SK-MEL-5 (cell line): ENCODE measurements around the gene TYW1B. TPM values are rescaled to one million over a fixed set of nuclear protein-coding genes. Genes with fewer than 3 reads are reported as not detected.
"Not testable (repeated sequence)": the region's sequence is repeated elsewhere in the genome, so short reads cannot be mapped to it uniquely, and the experiment has no call there.

Experiments used
- DNase-seq: peaks from one replicate; pipeline ENCODE4 v3.0.0-alpha.2; 2016; ENCODE audit warnings: low read depth, low spot score
- in situ Hi-C: cut with HindIII; loops from 2 replicates; pipeline ENCODE4 v1.10.0; 2016; ENCODE audit warnings: low sequenced_read_pairs, high pct_unique_total_duplicates, low pct_unique_long_range_greater_than_20kb
- total RNA-seq: library from RNA; depleted of rRNA; stranded (reverse); fragments of >200 nt; shearing (Covaris generic); gene quantifications from 2 replicates; pipeline ENCODE4 v1.2.3, GENCODE V29; 2014

The TYW1B gene
- total RNA-seq, 1 experiment from 2014 or later: 1.6 TPM

DNA sequence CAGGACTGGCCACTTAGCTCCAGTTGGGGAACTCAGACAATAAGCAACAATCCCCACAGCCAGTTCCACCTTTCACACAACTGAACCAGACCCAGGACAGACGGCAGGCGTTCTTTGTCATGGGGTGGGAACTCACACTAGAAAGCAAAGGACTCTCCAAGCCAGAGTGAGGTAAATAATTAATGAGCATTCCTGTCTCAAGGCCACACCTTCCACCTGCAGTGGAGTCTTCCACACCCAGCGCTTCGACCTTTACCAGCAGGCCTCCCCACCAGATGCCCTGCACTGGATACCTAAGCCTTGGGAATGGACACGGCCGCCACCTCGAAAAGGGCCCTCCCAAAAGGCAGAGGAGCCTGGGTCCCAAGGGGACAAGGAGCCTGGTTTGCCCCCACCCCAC lies 105.3 kb downstream of the TYW1B start:
- DNase-seq, in situ Hi-C loops: not testable (repeated sequence)

DNA sequence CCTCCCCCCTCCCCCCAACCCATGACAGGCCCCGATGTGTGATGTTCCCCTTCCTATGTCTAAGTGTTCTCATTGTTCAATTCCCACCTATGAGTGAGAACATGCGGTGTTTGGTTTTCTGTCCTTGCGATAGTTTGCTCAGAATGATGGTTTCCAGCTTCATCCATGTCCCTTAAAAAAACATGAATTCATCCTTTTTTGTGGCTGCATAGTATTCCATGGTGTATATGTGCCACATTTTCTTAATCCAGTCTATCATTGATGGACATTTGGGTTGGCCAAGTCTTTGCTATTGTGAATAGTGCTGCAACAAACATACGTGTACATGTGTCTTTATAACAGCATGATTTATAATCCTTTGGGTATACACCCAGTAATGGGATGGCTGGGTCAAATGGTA lies 107.1 kb downstream of the TYW1B start:
- DNase-seq, in situ Hi-C loops: not testable (repeated sequence)

DNA sequence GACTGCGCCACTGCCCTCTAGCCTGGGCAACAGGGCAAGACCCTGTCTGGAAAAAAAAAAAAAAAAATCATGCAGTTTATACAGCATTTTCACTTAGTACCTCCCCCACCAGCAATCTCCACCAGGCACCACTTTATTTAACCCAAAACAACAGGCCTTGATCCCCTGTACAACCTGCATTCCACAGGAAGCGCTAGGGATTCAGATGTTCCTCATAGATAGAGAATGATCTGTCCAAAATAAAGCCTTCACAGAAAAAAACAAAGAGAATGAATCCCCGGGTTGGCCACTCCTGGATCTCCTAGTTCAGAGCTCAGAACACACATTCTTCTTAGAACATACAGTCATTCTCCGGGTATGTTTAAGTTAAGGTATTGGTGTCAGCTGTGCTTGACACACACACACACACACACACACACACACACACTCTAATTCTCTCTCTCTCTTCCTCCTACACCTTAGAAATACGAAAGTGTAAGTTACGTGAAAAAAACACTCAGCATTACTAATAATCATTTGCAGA lies 110.7 kb downstream of the TYW1B start:
- in situ Hi-C loops, DNase-seq: not testable (repeated sequence)

DNA sequence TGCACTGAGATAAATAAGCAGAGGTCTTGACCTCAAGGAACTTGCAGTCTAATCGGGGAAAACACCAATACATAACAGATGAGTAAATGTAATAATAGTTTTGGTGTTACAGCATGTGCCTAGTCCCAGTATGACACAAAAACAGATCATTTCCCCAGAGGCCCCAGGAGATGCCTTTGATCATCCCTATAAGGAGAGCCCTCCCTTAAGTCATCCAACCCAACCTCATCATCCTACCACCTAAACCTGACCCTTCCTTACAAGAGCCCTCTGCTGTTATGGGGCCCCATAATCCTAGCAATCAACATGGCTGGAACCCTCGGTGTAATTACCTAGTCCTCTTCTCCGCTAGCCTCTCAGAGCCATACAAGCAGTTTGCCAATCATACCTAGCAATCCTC lies 116.1 kb downstream of the TYW1B start:
- DNase-seq, in situ Hi-C loops: not testable (repeated sequence)

DNA sequence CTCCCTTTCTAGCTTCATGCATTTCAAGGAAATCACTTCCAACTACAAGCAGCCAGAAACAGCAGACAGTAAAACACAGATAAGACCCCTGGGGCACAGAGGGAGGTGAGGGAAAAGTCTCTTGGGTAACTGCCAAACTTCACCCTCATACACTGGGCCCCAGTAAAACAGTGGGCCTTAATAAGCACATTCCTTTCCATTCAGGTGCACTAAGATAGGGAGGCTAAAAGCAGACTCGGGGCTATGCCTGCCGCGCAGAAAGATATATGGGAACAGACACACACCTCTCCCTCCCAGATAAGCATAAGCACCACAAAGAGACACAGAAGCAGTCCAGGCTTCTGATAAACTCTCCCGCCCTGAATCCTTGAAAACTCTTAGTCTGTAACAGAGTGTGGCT lies 117.0 kb downstream of the TYW1B start:
- in situ Hi-C loops: no loop called here
- DNase-seq: no peak

DNA sequence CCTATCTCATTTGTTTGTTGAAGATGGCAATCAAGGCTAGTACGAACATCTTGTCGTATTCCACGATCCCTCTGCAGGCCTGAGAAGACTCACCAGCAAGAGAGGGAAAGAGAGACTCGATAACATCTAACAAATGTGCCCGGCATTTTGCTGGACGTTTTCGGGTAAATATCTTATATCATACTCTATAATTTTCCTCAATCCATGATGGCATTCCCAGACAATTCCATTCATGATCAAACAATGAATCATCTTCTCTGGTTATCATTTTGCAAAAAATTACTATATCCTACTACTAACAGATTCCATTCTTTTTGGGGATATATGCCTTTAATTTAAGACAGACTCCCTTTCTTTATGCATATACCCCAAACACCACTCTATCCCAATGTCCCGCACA lies 118.1 kb downstream of the TYW1B start:
- DNase-seq: no peak
- in situ Hi-C loops: no loop called here

DNA sequence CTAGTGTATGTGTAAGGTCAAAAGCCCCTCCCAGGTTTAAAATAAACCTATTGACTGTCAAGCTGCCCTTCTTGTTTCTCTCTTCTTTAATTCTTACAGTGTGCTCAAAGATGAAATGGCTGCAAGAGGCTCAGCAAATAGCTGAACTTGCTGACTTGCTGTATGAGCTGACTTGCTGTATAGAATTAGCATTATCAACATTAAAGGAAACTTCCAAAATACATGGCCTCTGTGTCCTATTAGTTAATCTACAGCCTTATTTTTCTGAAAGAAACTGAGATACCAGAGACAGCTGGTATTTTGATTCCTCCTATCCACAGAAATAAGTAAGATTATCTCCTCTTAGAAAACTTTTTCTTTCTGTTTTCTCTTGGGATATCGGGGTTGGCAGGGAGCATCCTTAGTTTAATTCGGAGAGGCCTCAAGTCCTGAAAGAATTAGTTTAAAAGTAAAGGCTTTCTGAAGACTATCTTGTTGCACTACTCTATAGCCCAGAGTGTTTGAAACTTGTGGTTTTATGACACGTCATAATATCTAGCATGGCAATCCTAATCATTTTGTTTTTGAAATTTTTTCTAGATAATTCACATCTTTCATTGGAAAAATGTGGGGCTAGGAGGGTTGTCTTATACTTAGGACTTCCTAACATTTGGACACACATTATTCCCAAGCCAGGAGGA lies 119.5 kb downstream of the TYW1B start:
- DNase-seq, in situ Hi-C loops: not testable (repeated sequence)

DNA sequence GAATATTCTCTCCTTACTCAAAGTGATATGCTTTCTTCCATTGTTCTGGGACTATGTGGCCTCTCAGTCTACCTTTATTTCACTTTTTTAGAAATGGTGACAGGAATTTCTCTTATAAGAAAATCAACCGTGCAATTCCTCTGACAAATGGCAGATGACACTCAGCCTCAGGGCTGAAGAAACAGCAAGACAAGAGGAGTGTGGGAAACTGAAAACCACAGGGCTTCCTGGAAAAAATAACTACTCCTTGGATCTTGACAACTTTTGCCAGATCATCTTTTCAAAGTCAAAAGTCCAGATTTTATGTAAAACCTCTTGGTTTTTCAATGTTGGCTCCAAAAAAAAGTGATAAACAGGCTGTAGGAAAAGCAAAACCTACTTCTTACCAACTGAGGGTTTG lies 121.5 kb downstream of the TYW1B start:
- DNase-seq: peak; percentile 6
- in situ Hi-C loops: no loop called here

DNA sequence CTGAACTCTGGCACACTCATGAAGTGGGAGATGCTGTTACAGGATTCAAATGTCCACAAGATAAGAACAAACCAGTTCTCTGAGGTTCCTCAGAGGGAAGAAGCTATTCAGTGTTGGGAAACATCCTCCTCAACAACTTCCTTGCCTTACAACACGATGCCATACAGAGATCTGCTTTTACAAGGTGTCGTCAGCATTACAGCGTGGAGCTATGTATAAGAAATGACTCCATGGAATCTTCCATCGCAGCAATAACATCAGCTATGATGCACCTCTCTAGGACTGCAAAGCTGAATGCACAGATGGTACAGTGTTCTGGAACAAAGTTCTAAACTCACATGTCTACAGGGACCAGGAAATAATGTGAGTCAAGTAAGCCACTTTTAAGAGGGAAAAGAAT lies 122.3 kb downstream of the TYW1B start:
- in situ Hi-C loops, DNase-seq: not testable (repeated sequence)

DNA sequence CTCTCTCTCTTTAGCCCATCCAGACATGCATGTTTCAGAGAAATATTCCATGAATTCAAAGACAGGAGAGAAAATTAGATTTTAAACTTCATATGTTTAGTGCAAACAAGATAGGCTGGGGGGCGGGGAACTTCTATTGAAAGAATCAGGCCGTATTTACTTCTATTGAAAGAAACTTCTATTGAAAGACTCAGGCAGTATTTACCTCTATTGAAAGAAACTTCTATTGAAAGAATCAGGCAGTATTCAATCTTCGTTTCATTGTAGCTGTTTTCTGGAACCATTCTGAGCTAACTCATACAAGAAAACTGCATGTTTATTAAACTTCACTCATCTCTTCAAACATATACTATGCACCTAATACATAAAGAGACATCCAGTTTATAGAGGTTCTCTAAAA lies 123.1 kb downstream of the TYW1B start:
- no peak for DNase-seq
- in situ Hi-C loops: no loop called here

DNA sequence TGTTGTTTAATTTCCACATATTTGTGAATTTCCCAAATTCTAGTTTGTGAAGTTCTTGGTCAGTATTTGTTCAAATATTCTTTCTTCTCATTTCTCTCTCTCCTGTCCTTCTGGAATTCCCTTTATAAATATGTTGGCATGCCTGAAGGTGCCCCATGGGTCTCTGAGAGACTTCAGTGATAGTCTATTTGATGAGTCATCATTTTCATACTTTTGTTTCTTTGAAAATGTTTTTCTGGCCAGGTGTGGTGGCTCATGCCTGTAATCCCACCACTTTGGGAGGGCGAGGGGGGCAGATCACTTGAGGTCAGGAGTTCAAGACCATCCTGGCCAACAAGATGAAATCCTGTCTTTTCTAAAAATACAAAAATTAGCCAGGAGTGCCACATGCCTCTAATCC lies 127.5 kb downstream of the TYW1B start:
- in situ Hi-C loops: not testable (repeated sequence)

DNA sequence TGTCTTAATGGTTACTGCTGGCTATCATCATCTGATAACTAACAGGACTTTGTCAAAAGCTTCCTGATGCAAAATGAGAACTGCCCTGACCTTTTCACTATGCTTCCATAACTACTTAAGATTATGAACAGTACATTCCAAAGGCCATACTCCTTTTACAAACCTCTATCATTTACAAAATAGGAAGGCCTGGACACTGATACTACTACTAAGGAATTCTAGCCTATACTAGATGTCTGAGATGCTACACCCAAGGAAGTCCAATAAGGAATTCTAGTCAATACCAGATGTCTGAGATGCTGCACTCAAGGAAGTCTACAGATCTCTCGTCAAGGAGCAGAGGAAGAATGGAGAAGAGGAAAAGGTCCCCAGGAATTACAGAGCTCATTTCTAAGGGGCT lies 130.9 kb downstream of the TYW1B start:
- DNase-seq: peak; percentile 9
- in situ Hi-C loops: not testable (repeated sequence)

More for the DNA sequence above, 127.5 kb downstream of the TYW1B start:
- DNase-seq: not testable (repeated sequence)

DNA sequence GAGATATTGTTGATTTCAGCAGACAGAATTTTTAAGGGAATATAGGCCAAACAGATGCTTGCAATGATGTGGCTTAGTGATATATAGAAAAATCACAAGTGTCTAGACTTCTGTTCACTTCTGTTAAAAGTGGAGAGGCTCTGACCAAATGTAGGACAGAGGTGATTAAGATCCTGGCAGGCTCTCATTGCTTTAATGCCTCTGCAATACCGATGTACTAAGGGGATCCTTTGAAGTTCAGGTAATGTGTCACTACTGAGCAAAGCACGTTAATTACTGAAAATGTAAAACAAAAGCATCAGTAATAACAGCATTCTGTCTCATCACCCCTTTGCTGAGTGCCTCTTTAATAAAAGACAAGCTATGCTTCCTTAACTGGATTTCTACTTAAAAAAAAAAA lies 131.4 kb downstream of the TYW1B start:
- in situ Hi-C loops, DNase-seq: not testable (repeated sequence)

DNA sequence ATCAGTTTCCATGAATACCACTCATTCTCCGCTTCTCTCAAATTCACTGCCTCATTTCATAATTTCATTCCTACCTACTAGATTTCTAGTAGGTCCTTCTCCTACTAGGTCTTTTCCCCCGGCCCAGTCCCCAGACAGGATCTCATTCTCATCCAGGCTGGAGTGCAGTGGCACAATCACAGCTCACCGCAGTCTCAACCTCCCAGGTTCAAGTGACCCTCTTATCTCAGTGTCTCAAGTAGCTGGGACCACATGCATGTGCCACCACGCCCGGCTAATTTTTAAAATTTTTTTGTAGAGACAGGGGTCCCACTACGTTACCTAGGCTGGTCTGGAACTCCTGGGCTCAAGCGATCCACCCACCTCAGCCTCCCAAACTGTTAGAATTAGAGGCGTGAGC lies 132.5 kb downstream of the TYW1B start:
- in situ Hi-C loops, DNase-seq: not testable (repeated sequence)

DNA sequence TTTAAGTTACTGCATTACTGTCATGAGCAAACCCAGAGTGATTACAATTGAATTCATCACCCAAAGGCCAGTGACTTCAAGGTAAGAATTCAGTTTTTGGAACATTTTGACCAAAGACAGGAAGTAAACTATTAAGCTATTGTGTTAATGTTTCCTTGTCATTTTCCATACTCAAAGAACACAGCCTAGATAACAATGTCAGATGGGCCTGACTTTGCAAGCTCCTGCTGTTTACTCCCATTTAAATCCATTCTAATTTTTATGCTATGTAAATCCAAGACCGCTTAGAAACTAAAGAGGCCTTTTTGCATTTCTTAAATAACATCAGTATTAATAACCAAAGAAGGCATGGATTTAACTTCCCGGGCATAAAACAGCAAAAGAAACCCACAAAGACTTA lies 136.6 kb downstream of the TYW1B start:
- in situ Hi-C loops: not testable (repeated sequence)

DNA sequence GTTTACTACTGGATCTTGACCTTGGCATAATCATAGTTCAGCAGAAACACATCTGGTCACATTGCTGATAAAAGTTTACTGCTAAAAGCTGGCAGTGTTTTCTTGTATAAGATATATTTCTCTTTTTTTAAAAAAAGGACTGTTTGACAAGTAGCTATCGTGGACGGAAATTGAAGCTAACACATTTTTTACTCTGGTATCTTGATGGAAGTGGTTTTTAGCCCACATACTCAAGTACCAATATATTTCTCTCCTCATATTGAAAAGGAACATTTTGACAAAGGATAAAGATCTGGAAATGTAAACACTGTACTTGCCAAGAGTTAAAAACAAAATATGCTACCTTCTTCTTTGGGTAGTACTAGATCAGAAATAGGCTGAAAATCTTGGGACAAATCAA lies 137.8 kb downstream of the TYW1B start:
- DNase-seq, in situ Hi-C loops: not testable (repeated sequence)

More for the DNA sequence above, 136.6 kb downstream of the TYW1B start:
- not testable (repeated sequence) for DNase-seq

DNA sequence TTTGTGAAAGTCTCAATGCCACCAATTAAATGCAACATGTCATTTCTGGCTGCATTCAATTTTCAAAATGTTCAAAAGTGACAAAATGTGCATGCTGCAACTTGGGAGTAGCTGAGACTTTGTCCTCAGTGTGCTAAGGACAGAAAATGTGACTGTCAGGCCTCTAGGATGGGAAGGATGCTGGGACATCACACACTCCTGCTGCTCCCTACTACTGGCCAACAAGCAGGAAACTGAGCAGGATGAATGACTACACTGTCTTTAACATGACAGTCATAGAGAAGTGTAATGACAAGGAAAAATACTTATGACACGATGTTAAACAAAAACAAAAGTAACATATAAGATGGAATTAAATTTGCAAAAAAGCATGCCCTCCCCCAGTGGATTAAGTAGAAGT lies 138.7 kb downstream of the TYW1B start:
- in situ Hi-C loops, DNase-seq: not testable (repeated sequence)

DNA sequence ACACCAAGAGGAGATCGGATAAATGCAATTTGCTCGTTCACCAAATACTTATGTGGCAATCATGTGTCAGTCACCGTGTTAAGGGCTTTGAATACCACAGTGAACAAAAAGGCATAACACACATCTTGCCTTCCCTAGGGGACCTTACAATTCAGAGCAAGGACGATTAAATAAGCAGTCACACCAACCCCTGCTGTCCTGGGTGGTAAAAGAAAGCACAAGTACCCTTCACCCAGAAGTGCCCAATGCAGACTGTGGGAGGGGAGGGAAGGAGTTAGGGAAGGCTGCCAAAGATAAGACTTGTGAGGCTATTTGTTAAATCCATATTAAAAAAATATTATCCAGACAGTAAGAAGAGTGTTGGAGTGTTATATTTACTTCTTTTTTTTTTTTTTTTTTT lies 146.8 kb downstream of the TYW1B start:
- DNase-seq, in situ Hi-C loops: not testable (repeated sequence)

DNA sequence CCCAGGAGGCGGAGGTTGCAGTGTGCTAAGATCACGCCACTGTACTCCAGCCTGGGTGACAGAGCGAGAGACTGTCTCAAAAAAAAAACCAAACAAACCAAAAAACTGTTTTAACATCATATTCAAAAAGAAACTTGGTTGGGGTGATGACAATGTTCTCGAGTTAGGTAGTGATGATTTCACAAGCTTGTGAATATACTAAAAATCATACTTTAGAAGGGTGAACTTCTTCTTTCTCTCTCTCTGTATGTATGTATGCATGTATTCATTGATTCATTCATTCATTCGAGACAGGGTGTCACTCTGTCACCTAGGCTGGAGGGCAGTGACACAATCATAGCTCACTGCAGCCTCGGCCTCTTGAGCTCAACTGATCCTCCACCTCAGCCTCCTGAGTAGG lies 151.1 kb downstream of the TYW1B start:
- in situ Hi-C loops, DNase-seq: not testable (repeated sequence)
